Neural cell (in vitro differentiated cells): ENCODE data around the gene CUX1. TPM values are rescaled to one million over a fixed set of nuclear protein-coding genes. Genes with fewer than 3 reads are reported as not detected.
"Not testable (repeated sequence)": the region's sequence is repeated elsewhere in the genome, so short reads cannot be mapped to it uniquely, and the experiment has no call there.

Source experiments
- H2AFZ ChIP-seq: fragments of 200-600, 300-800 bp; sonication (generic), shearing (Covaris generic); 2 replicates; pipeline ENCODE4 v1.6.0; 2014; ENCODE audit warnings: low read depth, mild to moderate bottlenecking, antibody characterized with exemption, low read length, moderate library complexity
- H3F3A ChIP-seq: fragments of 200-600 bp; shearing (Covaris generic); 2 replicates; pipeline ENCODE4 v1.6.1; 2016; ENCODE audit warnings: mild to moderate bottlenecking, moderate library complexity, mixed read lengths, antibody characterized with exemption, low read length; ENCODE audit not compliant: insufficient read depth, poor library complexity, severe bottlenecking
- H3K27ac ChIP-seq: fragments of 200-600, 300-800 bp; sonication (generic), shearing (Covaris generic); 2 replicates; pipeline ENCODE4 v1.5.1; 2014; ENCODE audit warnings: mild to moderate bottlenecking, low read length, moderate library complexity
- H3K27me3 ChIP-seq: fragments of 300-800, 200-600 bp; sonication (generic), shearing (Covaris generic); 2 replicates; pipeline ENCODE4 v1.6.0; 2014; ENCODE audit warnings: mild to moderate bottlenecking, low read depth, low read length, moderate library complexity; ENCODE audit not compliant: insufficient read depth
- H3K36me3 ChIP-seq: fragments of 300-800, 200-600 bp; sonication (generic), shearing (Covaris generic); 2 replicates; pipeline ENCODE4 v1.5.1; 2014; ENCODE audit warnings: mild to moderate bottlenecking, antibody characterized with exemption, low read length, moderate library complexity; ENCODE audit not compliant: insufficient read depth
- H3K4me2 ChIP-seq: fragments of 300-800, 200-600 bp; sonication (generic), shearing (Covaris generic); 2 replicates; pipeline ENCODE4 v1.6.0; 2014; ENCODE audit warnings: mild to moderate bottlenecking, low read length
- H3K4me3 ChIP-seq: fragments of 300-800, 200-600 bp; sonication (generic), shearing (Covaris generic); 2 replicates; pipeline ENCODE4 v1.5.1; 2014; ENCODE audit warnings: mild to moderate bottlenecking, low read length, moderate library complexity
- H3K79me2 ChIP-seq: fragments of 200-600 bp; shearing (Covaris generic); replicated peaks from 2 replicates; pipeline ENCODE4 v1.6.0; 2014; ENCODE audit warnings: mild to moderate bottlenecking, low read length, moderate library complexity; ENCODE audit not compliant: insufficient read depth
- H3K9ac ChIP-seq: fragments of 300-800, 200-600 bp; sonication (generic), shearing (Covaris generic); 2 replicates; pipeline ENCODE4 v1.6.1; 2016; ENCODE audit warnings: mild to moderate bottlenecking, low read length, mixed read lengths
- H3K9me2 ChIP-seq: fragments of 200-600 bp; shearing (Covaris generic); 2 replicates; pipeline ENCODE4 v1.6.1; 2016; ENCODE audit warnings: mild to moderate bottlenecking, low read length, mixed read lengths; ENCODE audit not compliant: insufficient read depth
- H3K9me3 ChIP-seq: fragments of 200-600, 300-800 bp; sonication (generic), shearing (Covaris generic); 2 replicates; pipeline ENCODE4 v1.6.1; 2016; ENCODE audit warnings: mild to moderate bottlenecking, mixed run types, low read length, moderate library complexity, mixed read lengths
- H4K20me1 ChIP-seq: fragments of 200-600 bp; shearing (Covaris generic); 2 replicates; pipeline ENCODE4 v1.6.1; 2016; ENCODE audit warnings: mild to moderate bottlenecking, mixed run types; ENCODE audit not compliant: insufficient read depth
- EP300 ChIP-seq: fragments of 450-650 bp; conservative IDR thresholded peaks from 2 replicates; pipeline ENCODE4 v1.6.1; 2014; ENCODE audit warnings: antibody characterized with exemption, mild to moderate bottlenecking, moderate library complexity; ENCODE audit not compliant: poor library complexity, severe bottlenecking
- EZH2 ChIP-seq: fragments of 200-600, 300-800 bp; shearing (Covaris generic), sonication (generic); IDR thresholded peaks from 2 replicates; pipeline ENCODE4 v1.6.1; 2014; ENCODE audit warnings: antibody characterized with exemption, low read length, borderline replicate concordance, mild to moderate bottlenecking; ENCODE audit not compliant: insufficient read depth, poor library complexity, severe bottlenecking
- MXI1 ChIP-seq: fragments of 450-650 bp; conservative IDR thresholded peaks from 2 replicates; pipeline ENCODE4 v1.6.1; 2014; ENCODE audit warnings: antibody characterized with exemption, mild to moderate bottlenecking; ENCODE audit not compliant: poor library complexity, severe bottlenecking
- POLR2AphosphoS5 ChIP-seq: IDR thresholded peaks from 2 replicates; pipeline ENCODE4 v1.6.1; 2012
- RAD21 ChIP-seq: fragments of 450-650 bp; conservative IDR thresholded peaks from 2 replicates; pipeline ENCODE4 v1.6.1; 2014; ENCODE audit warnings: antibody characterized with exemption, mild to moderate bottlenecking, moderate library complexity
- SMC3 ChIP-seq: fragments of 450-650 bp; conservative IDR thresholded peaks from 2 replicates; pipeline ENCODE4 v1.6.1; 2014; ENCODE audit warnings: antibody characterized with exemption, mild to moderate bottlenecking, moderate library complexity; ENCODE audit not compliant: poor library complexity
- TAF1 ChIP-seq: IDR thresholded peaks from 2 replicates; pipeline ENCODE4 v1.6.1; 2012; ENCODE audit warnings: low read depth
- polyA plus RNA-seq: library from polyadenylated mRNA; depleted of rRNA; stranded (reverse); fragments of >200 nt; gene quantifications from 2 replicates; pipeline ENCODE4 v1.2.3, GENCODE V29; 2014
- TF ChIP-seq, protein P1 (sequence below): IDR thresholded peaks from 2 replicates; pipeline ENCODE4 v1.6.1; 2012; ENCODE audit warnings: borderline replicate concordance
- TF ChIP-seq, protein P2 (sequence below): fragments of 450-650 bp; IDR thresholded peaks from 2 replicates; pipeline ENCODE4 v1.5.1; 2014; ENCODE audit warnings: antibody characterized with exemption, mild to moderate bottlenecking, moderate library complexity; ENCODE audit not compliant: poor library complexity, severe bottlenecking

The CUX1 gene
- polyA plus RNA-seq, 1 donor from 2014 or later: 26.6 TPM

DNA sequence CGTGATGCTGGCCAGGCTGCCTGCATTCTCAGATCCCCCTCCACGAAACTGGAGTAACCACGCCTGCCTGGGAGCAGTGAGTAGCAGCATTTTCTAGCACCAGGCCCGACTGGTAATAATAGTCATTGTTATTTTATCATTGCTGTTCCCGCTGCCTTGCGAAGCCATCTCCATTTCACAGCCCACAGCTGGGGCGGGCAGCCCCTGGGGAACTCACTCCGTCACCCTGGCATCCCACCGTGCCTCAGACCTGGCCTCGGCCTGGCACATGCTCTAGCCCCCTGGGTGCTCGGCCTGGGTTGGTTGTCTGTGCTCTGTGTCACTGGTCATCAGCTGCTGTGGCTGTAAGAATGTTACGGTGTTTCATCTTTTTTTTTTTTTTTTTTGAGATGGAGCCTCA is 411.5 kb downstream of the CUX1 start:
- H3F3A ChIP-seq: no peaks in the 10 kb centered on the region
- H3K9ac ChIP-seq: no peak overlapping the region
- no peaks in the 10 kb centered on the region for H3K79me2 ChIP-seq
- H3K27me3 ChIP-seq: no peaks in the 10 kb centered on the region
- H2AFZ ChIP-seq: no peak overlapping the region
- H3K9me2 ChIP-seq: no peaks in the 10 kb centered on the region
- H3K36me3 ChIP-seq: no peaks in the 10 kb centered on the region
- H3K9me3 ChIP-seq: no peaks in the 10 kb centered on the region
- H4K20me1 ChIP-seq: no peaks in the 10 kb centered on the region
- TF ChIP-seq TAF1 (no peak), RAD21 (no peak), EZH2 (no peak), SMC3 (no peak), POLR2AphosphoS5 (no peak), MXI1 (no peak), EP300 (no peak)
- TF ChIP-seq, protein P1, sequence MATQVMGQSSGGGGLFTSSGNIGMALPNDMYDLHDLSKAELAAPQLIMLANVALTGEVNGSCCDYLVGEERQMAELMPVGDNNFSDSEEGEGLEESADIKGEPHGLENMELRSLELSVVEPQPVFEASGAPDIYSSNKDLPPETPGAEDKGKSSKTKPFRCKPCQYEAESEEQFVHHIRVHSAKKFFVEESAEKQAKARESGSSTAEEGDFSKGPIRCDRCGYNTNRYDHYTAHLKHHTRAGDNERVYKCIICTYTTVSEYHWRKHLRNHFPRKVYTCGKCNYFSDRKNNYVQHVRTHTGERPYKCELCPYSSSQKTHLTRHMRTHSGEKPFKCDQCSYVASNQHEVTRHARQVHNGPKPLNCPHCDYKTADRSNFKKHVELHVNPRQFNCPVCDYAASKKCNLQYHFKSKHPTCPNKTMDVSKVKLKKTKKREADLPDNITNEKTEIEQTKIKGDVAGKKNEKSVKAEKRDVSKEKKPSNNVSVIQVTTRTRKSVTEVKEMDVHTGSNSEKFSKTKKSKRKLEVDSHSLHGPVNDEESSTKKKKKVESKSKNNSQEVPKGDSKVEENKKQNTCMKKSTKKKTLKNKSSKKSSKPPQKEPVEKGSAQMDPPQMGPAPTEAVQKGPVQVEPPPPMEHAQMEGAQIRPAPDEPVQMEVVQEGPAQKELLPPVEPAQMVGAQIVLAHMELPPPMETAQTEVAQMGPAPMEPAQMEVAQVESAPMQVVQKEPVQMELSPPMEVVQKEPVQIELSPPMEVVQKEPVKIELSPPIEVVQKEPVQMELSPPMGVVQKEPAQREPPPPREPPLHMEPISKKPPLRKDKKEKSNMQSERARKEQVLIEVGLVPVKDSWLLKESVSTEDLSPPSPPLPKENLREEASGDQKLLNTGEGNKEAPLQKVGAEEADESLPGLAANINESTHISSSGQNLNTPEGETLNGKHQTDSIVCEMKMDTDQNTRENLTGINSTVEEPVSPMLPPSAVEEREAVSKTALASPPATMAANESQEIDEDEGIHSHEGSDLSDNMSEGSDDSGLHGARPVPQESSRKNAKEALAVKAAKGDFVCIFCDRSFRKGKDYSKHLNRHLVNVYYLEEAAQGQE: no peak
- TF ChIP-seq, protein P2, sequence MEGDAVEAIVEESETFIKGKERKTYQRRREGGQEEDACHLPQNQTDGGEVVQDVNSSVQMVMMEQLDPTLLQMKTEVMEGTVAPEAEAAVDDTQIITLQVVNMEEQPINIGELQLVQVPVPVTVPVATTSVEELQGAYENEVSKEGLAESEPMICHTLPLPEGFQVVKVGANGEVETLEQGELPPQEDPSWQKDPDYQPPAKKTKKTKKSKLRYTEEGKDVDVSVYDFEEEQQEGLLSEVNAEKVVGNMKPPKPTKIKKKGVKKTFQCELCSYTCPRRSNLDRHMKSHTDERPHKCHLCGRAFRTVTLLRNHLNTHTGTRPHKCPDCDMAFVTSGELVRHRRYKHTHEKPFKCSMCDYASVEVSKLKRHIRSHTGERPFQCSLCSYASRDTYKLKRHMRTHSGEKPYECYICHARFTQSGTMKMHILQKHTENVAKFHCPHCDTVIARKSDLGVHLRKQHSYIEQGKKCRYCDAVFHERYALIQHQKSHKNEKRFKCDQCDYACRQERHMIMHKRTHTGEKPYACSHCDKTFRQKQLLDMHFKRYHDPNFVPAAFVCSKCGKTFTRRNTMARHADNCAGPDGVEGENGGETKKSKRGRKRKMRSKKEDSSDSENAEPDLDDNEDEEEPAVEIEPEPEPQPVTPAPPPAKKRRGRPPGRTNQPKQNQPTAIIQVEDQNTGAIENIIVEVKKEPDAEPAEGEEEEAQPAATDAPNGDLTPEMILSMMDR: no peak
- no peak overlapping the region for H3K4me3 ChIP-seq
- H3K27ac ChIP-seq: no peak overlapping the region
- no peak overlapping the region for H3K4me2 ChIP-seq

DNA sequence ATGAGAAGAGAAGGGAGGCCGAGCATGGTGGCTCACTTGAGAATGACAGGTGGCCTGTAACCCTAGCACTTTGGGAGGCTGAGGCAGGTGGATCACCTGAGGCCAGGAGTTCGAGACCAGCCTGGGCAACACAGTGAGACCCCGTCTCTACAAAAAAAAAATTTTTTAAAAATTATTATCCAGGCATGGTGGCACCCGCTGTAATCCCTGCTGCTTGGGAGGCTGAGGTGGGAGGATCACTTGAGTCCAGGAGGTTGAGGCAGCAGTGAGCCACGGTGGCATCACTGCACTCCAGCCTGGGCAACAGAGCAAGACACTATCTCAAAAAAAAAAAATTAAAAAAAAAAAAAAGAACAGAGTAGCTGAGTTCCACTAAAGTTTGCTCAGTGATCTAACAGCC is 412.7 kb downstream of the CUX1 start:
- H3K4me3 ChIP-seq, H3K4me2 ChIP-seq, H3K27ac ChIP-seq, H4K20me1 ChIP-seq, H2AFZ ChIP-seq, H3K79me2 ChIP-seq, H3F3A ChIP-seq, H3K9me2 ChIP-seq, H3K9ac ChIP-seq, H3K9me3 ChIP-seq, H3K27me3 ChIP-seq, H3K36me3 ChIP-seq: not testable (repeated sequence)

DNA sequence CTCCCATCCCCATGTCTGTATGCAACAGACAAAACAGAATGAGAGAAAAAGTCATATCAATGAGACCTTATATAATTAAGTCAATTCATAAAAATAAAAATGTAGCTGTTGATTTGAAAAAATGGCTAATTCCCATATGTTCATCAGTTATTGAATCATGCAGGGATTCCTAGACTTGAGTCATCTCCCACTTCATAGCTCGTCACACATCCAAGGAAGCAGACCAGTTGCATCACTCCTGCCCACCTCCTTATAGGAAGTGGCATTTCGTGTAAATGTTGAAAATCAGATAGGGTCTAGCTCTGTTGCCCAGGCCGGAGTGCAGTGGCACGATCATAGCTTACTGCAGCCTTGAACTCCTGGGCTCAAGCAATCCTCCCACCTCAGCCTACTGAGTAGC is 413.2 kb downstream of the CUX1 start:
- no peak overlapping the region for H3K4me3 ChIP-seq
- H3F3A ChIP-seq: no peaks in the 10 kb centered on the region
- H3K9ac ChIP-seq: no peak overlapping the region
- H3K36me3 ChIP-seq: no peaks in the 10 kb centered on the region
- no peak overlapping the region for H3K27ac ChIP-seq
- H3K9me3 ChIP-seq: no peaks in the 10 kb centered on the region
- H4K20me1 ChIP-seq: no peaks in the 10 kb centered on the region
- no peak overlapping the region for H2AFZ ChIP-seq
- no peaks in the 10 kb centered on the region for H3K9me2 ChIP-seq
- H3K27me3 ChIP-seq: no peaks in the 10 kb centered on the region
- no peak for TF ChIP-seq EP300
- TF ChIP-seq, protein P1: no peak
- no peak for TF ChIP-seq SMC3
- no peak for TF ChIP-seq POLR2AphosphoS5
- no peak for TF ChIP-seq RAD21
- TF ChIP-seq, protein P2: no peak
- TF ChIP-seq MXI1: no peak
- no peak for TF ChIP-seq TAF1
- TF ChIP-seq EZH2: no peak
- H3K79me2 ChIP-seq: no peaks in the 10 kb centered on the region
- no peak overlapping the region for H3K4me2 ChIP-seq
